Stimulated activated CD8-positive, alpha-beta memory T cell treated with anti-CD3 and anti-CD28 coated beads, Interleukin-12 subunit alpha, Interleukin-12 subunit beta, amount 100 ng/mL, for 1 hour (primary cell): Measurements from ENCODE around the gene UBALD1.
"Not testable (repeated sequence)": the region's sequence is repeated elsewhere in the genome, so short reads cannot be mapped to it uniquely, and the experiment has no call there.

ENCODE experiments used
- DNase-seq: peaks from one replicate; pipeline ENCODE4 v3.0.0-alpha.2; 2020; ENCODE audit warnings: low read depth

Gene UBALD1

DNA sequence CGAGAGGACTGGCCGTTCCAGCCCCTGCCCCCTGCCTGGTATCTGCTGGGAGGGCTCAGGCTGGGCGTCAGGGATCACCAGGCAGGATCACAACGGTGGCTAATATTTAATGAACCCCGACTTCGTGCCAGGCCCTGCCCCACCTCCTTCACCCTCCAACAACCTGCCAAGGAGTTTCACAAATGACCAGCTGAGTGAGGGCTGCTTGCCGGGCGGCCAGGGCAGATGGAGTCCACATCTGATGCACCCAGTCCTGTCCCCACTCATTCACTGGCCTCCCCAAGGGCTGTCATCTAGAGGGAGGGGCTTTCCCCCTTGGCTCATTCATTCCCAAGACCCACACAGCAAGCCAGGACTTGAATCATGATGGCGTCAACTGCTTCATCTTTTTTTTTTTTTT lies 17.5 kb downstream of the UBALD1 start:
- DNase-seq, result no peak

DNA sequence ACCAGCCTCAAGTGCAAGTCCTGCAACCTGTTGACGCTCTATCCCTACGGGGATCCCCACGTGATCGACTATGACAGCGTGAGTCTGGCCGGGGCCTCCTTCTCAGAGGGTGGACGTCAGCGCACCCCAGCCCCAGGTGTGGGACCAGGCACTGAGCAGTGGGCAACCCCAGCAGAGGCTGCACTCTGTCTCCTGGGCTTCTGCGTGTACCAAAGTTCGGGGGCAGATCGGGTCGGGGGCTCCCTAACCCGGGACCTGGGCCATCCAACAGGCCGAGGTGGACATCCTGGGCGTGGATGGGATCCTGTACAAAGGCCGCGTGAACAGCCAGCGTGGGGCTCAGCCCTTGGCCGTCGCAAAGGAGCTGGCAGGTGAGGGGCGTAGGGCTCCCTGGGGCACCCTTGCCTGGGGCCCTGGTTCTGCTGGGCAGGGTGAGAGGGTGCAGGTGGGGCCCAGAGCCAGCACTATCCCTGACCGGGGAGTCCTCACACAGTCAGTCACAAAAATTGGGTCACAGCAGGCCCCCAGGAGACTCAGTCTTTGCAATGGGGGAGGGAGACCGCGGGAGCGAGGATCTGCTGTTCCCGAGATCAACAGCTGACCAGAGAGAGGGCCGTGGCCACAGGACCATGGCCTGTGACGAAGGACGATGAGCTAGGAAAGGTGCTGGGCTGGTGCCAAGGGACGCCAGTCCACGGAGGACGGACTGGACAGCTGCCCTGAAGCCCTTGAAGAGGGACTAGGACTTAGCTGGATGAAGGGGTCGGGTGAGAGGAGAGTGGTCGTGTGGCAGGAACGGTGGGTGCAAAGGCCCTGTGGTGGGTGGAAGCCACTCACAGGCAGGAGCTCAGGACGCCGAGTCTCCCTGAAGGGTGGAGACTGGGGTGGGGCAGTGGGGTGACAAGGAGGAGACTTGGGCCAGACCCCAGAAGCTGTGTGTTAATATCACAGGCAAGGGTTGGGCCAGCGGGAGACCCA lies 20.0 kb downstream of the UBALD1 start:
- no peak for DNase-seq

- DNase-seq, result no peak
These were observed 21.6 kb downstream of the UBALD1 start for GRCh38 chr16:4593086-4593485.

DNA sequence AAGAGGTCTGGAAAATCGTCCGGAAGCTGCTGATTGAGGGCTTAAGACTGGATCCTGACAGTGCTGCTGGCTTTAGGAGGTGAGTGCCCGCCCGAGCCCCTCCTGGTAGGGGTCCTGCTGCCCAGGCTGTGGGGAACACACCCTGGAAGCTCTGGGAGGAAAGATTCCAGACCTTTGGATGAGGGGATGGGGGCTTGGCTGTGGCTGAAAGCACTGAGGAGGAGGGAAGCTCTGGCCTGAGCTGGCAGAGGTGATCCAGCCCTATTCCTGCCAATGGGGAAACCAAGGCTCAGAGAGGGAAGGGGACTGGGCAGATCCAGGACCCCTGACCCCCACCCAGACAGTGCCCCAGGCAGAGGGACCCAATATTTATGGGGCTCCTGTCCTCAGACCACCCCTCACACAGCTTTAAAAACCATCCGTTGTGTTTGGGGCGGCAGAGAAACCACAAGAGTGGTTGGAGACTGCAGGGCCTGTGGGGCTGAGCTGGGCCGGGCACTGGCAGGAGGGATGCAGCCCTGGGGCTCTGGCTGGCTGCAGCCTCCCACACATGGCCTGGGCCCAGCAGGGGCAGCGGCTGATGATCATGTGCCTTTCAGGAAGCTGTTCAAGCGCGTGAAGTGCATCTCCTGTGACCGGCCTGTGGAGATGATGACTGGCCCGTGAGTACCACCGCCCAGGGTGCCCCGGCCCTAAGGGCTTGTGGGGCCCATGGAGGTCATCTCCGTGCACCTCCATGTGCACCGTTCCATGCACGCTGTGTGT lies 22.8 kb downstream of the UBALD1 start:
- DNase-seq, result no peak

- no peak for DNase-seq
These were observed 23.5 kb downstream of the UBALD1 start for GRCh38 chr16:4591191-4591590.

DNA sequence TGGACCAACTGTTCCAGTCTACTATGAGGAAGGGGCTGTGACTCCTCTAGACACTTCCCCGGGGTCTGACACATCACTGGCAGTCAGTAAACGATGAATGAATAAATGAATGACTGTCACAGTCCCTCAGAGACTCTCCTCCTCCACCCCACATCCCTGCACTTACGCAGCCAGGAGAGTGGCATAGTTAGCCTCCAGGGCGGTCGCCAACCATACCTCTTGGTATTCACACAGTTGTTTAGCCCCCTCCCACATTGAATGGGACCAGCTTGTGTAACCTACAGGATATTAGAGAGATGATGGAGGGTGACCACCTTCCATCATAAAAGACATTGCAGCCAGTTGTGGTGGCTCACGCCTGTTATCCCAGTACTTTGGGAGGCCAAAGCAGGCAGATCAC lies 25.7 kb downstream of the UBALD1 start:
- no peak for DNase-seq

DNA sequence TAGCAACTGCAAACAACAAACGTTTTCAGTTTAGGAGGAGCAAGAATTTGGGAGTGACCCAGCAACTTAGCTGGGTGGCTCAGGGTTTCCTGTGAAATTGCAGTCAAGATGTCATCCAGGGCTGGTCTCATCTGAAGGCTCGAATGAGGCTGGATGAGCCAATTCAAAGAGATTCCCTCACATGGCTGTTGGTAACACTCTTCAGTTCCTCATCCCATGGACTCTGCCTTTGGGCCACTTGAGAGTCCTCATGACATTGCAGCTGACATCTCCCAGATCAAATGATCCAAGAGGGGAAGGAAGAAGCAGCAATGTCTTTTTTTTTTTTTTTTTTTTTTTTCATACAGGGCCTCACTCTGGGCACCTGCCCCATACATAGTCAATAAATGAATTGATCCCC lies 26.3 kb downstream of the UBALD1 start:
- no peak for DNase-seq

GRCh38 chr16:4586291-4586690 lies 28.4 kb downstream of the UBALD1 start:
- DNase-seq, result no peak

GRCh38 chr16:4583906-4584305 lies 30.8 kb downstream of the UBALD1 start:
- DNase-seq, result no peak

GRCh38 chr16:4580250-4580649 lies 34.4 kb downstream of the UBALD1 start:
- no peak for DNase-seq

- no peak for DNase-seq
These were observed 35.6 kb downstream of the UBALD1 start for GRCh38 chr16:4578961-4579530.

DNA sequence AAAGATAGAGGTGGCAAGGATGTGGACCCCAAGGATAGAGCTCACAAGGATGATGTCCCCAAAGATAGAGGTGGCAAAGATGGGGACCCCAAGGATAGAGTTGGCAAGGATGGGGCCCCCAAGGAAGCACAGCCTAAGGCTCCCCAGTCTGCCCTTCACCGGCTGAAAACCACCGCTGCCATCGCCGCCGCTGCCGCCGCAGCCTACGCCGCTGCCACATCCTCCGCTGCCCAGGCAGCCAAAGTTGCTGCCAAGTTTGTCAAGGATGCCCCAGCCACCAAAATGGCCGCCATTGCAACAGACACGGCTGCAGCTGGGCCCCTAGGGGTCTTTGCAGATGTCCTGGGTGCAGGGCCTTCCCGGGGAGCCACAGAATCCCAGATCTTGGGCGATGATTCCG lies 38.7 kb downstream of the UBALD1 start:
- no peak for DNase-seq

DNA sequence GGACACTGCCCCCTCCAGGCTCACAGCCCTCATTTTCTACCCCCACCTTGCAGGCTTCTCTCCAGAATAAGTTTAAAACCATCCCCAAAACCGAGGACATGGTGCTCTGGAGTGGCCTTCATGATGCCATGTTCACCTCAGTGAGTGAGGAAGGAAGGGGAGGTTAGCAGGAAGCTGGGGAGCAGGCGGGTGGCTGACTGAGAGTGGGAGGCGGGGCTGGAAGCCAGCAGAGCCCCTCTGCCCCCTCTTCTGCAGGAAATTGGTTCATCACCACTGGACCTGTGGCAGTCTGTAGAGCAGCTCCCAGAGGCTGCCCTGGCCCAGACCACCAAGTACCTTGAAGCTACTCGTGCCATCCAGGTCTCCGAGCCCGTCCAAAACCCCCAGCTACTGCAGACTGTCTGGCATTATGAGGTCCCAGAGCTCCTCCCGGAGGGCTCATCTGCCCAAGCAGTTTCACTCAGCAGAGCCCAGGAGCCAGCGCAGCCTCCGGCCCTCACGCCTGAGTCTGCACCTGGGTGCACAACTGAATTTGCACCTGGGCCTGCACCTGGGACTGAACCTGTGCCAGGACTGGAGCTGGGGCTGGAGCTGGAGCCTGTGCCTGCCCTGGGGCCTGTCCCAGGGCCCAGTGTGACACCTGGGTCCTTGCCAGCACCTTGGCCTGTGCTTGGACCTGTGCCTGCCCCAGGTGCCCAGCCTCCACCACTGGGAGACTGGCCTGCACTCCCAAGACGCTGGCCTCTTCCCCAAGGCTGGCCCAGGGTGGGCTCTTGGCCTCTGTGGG lies 39.6 kb downstream of the UBALD1 start:
- DNase-seq, result no peak

DNA sequence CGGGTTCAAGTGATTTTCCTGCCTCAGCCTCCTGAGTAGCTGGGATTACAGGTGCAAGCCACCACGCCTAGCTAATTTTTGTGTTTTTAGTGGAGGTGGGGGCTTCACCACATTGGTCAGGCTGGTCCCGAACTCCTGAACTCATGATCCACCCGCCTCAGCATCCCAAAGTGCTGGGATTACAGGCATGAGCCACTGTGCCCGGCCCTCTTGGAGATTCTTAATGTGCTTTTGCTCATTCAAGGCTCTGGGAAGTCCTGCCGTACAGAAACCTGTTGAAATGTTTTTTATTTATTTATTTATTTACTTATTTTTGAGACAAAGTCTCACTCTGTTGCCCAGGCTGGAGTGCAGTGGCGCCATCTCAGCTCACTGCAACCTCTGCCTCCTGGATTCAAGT lies 40.8 kb downstream of the UBALD1 start:
- DNase-seq, result not testable (repeated sequence)

GRCh38 chr16:4572715-4573114 lies 42.0 kb downstream of the UBALD1 start:
- no peak for DNase-seq

DNA sequence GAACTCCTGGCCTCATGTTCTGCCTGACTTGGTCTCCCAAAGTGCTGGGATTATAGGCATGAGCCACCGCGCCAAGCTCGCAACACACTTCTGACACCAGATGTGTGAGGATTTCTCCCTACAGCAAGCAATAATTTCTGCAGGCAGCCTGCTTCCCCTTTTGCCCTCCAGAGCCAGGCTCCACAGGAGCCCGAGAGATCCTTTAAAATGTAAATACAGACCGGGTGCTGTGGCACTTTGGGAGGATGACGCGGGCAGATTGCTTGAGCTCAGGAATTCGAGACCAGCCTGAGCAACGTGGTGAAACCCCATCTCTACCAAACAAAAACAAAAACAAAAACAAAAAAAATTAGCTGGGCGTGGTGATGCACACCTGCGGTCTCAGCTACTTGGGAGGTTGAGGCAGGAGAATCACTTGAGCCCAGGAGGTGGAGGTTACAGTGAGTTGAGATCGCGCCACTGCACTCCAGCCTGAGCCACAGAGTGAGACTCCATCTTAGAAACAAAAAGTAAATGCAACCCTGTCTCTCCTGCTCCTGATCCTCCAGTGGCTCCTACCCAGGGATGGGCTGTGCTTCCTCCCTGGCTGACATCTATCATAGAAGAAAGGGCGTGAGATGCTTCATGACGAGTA lies 43.9 kb downstream of the UBALD1 start:
- no peak for DNase-seq

DNA sequence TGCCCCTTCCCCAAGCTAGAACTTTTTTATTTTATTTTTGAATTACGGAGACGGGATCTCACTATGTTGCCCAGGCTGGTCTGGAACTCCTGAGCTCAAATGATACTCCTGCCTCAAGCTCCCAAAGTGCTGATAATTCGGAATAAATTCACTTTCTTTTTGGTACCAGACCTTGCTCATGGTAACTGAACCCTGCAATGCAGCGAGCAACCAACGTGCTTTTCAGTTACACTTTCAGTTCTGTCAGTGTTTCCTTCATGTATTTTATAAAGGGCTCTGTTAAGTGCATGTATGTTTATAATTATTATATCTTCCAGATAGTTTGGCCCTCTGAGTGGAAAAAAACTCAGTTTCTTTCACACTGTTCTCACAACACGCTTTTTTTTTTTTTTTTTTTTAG lies 44.6 kb downstream of the UBALD1 start:
- DNase-seq, result no peak

GRCh38 chr16:4566144-4566543 lies 48.5 kb downstream of the UBALD1 start:
- no peak for DNase-seq

DNA sequence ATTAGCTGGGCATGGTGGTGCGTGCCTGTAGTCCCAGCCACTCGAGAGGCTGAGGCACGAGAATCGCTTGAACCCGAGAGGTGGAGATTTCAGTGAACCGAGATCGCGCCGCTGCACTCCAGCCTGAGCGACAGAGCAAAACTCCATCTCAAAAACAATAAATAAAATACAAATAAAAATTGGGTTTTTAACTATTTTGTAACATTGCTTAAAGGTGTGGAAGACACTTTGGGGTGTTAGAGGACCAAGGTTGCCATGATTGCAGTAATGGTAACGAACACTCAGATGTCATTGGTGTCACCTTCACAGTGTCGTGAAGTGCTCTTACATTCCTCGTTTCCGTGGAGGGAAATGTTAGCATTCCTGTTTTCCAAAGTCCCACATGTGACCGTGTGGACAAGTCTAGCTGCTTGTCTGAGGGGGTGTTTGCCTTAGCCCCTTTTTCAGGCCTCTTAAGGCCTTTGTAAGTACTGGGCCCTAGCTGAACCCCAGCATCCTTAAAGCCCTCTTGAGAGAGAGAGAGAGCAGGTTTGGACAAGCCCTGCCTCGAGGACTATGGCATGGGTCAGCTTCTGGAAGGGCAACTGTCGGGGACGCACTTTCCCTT lies 49.9 kb downstream of the UBALD1 start:
- DNase-seq, result no peak

GRCh38 chr16:4561596-4561995 lies 53.1 kb downstream of the UBALD1 start:
- no peak for DNase-seq
